GM23248 (cell line): Measurements from ENCODE around the gene MECR.

ENCODE experiments used
- EZH2 ChIP-seq: fragments of 200-600 bp; sonication (generic); IDR thresholded peaks from 2 replicates; pipeline ENCODE4 v1.6.1; 2018; ENCODE audit warnings: antibody characterized with exemption, mild to moderate bottlenecking; ENCODE audit not compliant: insufficient read depth, poor library complexity, severe bottlenecking
- EZH2phosphoT487 ChIP-seq: fragments of 200-600 bp; sonication (generic); IDR thresholded peaks from 2 replicates; pipeline ENCODE4 v1.6.1; 2018; ENCODE audit warnings: antibody characterized with exemption, moderate library complexity, mild to moderate bottlenecking, low read depth; ENCODE audit not compliant: insufficient read depth

DNA sequence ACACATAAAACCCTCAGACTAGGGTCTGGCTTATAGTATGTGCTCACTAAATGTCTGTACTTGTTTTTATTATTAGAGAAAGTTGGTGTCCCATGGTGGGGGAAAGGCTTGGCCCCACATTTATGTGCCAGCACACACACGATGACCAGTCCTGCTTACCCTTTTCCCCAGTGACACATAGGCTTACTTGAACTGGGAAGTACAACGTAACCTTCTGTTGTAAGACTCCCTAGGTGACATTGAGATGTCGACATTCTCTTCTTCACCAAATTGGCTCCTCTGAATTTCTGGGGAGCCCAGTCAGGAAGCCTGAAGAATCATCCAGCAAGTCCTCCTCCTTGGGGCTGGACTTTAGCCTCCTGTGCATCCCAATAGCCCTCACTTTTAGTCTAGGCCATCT lies 1.7 kb upstream of the MECR start:
- TF ChIP-seq EZH2 = no peak
- no peak for TF ChIP-seq EZH2phosphoT487
